ENCODE results near the gene CENPM. TPM values are rescaled to one million over a fixed set of nuclear protein-coding genes. Genes with fewer than 3 reads are reported as not detected.

The CENPM gene
- total RNA-seq, 1 donor: 11.9 TPM

DNA sequence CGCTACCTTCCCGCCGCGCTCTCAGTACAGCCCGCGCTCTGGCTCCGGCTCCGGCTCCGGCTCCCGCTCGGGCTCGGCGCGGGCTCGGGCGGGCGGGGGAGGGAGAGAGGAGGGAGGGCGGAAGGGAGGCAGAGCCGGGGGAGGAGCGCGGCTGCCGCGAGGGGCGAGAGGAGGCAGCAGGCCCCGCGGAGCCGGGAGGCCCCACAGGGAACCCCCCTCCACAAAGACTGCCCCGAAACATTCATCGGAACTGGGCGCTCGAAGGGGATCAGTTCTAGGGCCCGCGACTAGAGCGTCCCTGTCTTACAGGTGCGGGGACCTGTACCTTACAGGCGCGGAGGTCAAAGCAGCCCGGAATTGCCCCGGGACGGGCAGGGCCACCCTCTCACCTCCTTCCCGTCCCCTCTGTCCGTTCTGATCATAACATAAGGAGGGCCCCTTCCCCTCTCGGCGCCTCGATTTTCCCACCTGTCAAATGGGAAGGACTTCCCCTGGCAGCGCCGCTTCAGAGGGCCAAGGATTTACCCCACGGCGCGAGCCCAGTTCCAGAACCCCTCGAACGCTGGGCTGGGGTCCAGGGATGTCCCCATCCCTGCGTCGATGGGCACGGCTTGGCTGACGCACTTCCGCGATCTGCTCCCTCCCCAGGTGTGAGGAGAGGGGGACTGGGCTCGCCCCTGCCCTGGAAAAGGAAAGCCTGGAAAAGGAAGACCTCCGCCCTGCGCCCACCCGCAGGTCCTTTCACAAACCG is 31.7 kb downstream of the CENPM start, which contains the start of gene SHISA8:
SHISA8 (minus strand) TSS at position 40 of the 751 bp plus-strand sequence. CDS start 407 bp downstream, outside the sequence.
- peaks cover 53% of the 10 kb centered on the region for H3K4me1 ChIP-seq (ENCODE audit: insufficient read depth, low read length)
- H3K4me3 ChIP-seq (ENCODE audit: low read length): peak within 1 kb of the TSS; percentile 12
- H3K27me3 ChIP-seq (ENCODE audit: insufficient read depth, low read length): peaks cover 49% of the 10 kb centered on the region

DNA sequence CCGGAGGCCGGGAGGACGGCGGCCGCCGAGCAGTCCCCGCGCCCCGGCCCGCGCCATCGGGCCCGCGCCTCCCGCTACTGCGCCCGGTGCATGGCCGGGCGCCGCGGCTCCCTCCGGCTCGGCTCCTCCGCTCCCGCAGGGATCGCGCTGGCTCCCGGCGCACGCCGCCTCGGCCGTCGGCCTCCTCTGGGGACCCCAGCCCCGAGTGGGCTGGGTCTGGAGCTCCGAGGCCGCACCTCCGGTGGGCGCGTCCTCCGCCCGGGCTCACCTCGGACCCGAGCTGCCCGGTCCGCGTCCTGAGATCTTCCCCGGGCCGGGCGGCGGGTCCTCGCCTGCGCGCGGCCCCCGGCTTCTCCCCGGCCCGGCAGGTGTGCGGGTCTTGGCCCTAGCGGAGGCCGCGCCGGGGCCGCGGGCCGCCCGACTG is 32.3 kb downstream of the CENPM start:
- Histone ChIP-seq H3K4me1 (ENCODE audit: insufficient read depth, low read length) (peaks cover 53% of the 10 kb centered on the region), H3K27me3 (ENCODE audit: insufficient read depth, low read length) (peaks cover 49% of the 10 kb centered on the region), H3K4me3 (ENCODE audit: low read length) (peak overlapping the region; percentile 12), H3K9me3 (ENCODE audit: low read depth, low read length) (no peaks in the 10 kb centered on the region)

More for the DNA sequence above, 31.7 kb downstream of the CENPM start, which contains the start of gene SHISA8:
- H3K9me3 ChIP-seq (ENCODE audit: low read depth, low read length): no peaks in the 10 kb centered on the region

DNA sequence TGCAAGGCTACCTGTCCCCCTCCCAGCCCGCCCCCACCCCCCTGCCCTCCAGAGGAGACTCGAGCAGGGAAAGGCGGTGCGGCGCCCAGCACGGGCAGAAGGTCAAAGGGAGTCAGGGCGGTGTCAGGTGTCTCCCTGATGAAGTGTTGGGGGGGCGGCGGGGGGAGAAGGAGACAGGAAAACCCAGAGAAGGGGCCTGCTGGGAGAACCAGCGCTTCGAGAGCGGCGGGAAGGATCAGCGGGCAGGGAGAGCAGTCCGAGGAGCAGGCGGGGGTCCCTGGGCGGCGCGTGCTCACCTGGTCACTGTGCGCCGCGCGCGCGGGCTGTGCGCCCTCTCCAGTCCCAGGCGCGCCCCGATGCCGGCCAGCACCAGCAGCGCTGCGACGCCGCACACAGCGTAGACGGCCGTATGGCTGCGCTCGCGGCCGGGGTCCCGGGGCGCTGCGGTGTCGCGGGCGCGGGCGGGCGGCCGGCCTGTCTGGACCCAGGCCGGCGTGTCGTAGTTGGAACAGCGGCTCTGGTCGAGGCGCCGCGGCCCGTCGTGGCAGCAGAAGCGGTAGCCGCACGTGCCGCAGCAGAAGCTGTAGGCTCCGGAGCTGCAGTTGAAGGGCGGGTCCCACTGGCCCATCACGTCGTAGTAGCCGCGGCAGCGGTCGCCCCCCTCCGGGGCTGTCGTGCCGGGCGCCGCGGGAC is 33.0 kb downstream of the CENPM start:
- H3K27me3 ChIP-seq (ENCODE audit: insufficient read depth, low read length): peaks cover 54% of the 10 kb centered on the region
- no peak overlapping the region for H3K4me3 ChIP-seq (ENCODE audit: low read length)
- H3K9me3 ChIP-seq (ENCODE audit: low read depth, low read length): no peaks in the 10 kb centered on the region
- peaks cover 53% of the 10 kb centered on the region for H3K4me1 ChIP-seq (ENCODE audit: insufficient read depth, low read length)

DNA sequence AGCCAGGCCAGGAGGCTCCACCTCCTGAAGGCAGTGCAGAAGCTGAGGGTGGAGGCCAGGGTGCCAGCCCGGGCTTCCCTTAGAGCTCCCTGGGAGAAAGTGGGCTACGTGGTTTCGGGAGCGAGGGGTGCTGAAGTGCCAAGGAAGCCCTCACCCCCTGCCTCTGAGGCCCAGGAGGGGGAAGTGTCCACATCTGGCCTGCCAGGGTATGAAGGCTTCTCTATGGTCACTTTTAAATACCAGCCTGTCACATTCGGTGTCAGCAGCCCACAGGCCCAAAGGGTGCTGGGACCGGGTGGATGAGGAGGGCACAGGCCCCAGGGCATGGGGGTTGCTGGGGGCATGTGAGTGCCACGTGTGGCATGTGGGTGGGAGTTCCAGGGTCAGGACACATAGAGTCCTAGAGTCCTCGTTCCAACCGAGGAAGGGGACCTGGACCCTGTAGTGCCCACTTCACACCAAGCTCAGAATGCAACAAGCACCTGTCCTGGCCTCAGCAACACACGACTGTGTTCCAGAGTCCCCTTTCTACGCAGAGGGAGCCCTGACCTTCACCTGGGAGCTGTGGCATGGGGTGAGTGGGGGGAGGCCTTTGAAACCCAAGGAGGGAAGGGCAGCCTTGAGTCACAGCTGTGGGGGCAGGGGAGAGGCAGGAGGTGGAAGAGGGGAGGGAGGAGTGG is 33.8 kb downstream of the CENPM start:
- no peaks in the 10 kb centered on the region for H3K9me3 ChIP-seq (ENCODE audit: low read depth, low read length)
- peaks cover 54% of the 10 kb centered on the region for H3K27me3 ChIP-seq (ENCODE audit: insufficient read depth, low read length)
- H3K4me3 ChIP-seq (ENCODE audit: low read length): no peak overlapping the region
- peaks cover 53% of the 10 kb centered on the region for H3K4me1 ChIP-seq (ENCODE audit: insufficient read depth, low read length)

DNA sequence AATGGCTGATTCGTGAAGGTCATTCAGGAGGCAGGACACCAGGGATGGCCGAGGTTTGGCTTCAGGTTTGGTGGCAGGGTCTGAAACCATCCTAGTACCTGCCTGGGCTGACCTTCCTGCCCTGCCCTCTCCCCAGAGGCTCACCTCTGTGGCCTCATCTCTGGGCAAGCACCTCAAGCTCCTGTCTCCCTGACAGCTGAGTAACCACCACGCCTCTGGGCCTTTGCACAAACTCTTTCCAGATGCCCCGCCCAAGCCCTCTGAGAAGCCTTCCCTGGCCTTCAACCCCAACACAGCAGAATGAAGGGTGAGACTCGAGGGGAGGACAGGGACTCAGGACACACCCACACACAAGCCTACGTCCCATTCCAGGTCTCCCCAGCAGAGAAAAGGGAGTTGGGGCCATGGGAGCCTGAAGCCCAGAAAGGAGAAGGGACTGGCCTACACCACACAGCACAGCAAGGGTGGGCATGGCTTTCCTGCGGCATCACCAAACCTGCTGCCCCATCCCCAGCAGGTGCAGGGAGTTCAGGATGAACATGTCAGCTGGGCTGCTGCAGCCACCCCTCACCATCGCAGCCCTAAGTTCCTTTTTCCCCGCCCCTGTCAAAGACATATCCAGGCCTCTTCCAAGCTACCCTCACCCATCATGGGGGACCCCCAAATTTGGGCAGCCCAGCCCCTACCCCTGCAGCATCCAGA is 34.5 kb downstream of the CENPM start:
- no peaks in the 10 kb centered on the region for H3K9me3 ChIP-seq (ENCODE audit: low read depth, low read length)
- H3K4me3 ChIP-seq (ENCODE audit: low read length): no peak overlapping the region
- H3K4me1 ChIP-seq (ENCODE audit: insufficient read depth, low read length): peaks cover 52% of the 10 kb centered on the region
- peaks cover 54% of the 10 kb centered on the region for H3K27me3 ChIP-seq (ENCODE audit: insufficient read depth, low read length)

DNA sequence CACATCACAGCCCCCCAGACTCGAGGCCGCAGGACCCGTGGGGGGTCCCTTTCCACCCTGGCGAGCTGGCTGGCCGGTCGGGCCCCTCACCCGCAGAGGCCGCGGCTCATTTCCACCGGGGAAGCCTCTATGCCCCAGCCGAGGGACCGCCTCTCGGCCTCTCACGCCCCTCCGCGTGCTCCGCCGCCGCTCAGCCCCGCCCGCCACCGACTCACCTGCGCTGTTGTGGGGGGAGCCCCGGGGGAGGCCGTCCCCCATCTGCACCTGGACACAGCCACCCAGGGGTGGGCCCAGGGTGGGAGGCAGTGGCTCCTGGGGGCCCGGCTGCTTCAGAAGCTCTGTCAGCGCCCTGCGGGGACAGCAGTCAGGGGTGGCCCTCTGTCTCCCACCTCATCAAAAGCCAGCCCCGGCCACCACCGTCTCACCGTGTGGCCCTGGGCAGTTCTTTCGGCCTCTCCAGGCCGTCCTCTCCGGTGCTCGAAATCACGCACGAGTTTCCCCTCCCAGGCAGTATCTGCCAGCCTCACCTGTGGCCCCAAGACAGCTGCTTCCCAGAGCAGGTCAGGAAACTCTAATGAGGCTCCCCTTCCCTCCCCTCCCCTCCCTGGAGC is 35.8 kb downstream of the CENPM start:
- peaks cover 53% of the 10 kb centered on the region for H3K4me1 ChIP-seq (ENCODE audit: insufficient read depth, low read length)
- no peaks in the 10 kb centered on the region for H3K9me3 ChIP-seq (ENCODE audit: low read depth, low read length)
- peaks cover 47% of the 10 kb centered on the region for H3K27me3 ChIP-seq (ENCODE audit: insufficient read depth, low read length)
- H3K4me3 ChIP-seq (ENCODE audit: low read length): no peak overlapping the region

DNA sequence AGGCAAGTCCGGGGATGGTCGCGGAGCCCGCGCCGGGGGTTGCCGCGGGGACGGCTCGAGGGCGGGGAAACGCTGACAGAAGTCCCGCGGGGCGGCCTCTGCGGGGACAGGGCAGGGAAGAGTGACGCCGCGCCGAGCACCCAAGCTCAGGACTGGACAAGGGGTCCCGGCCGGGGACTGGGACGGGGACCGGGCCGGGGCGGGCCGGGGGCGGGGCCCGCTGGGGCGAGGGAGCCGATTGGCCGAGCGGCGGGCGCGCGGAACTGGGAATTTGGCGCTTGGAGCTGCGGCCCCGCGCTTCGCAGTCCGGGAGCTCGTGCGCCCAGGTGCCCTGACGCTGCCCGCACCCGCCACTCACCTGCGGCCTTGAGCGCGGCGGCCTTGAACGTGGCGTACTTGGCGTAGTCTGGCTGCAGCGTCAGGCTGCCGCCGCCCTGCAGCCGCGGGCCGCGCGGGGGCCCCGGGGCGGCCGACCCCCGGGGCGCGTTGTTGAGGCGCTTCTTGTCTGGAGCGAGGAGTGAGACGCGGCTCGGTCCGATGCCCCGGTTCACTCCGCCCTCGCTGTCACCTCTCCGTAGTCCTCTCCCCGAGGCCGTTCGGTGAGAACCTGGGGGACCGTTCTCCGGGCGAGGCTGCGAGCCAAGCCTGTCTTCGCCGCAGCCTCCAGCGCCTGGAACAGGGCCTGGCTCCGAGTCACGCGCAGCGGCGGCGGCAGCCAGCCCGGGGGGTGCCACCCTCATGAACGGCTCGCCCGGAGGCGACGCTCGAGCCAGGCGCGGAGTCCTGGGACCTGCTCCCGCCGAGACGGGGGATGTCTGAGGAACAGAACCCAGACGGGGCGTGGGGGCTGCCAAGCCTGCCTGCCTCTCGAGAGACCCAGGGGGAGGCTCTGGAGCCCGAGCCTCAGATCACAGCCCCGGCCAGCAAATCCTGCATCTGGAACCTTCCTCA is 36.6 kb downstream of the CENPM start:
- peaks cover 40% of the 10 kb centered on the region for H3K27me3 ChIP-seq (ENCODE audit: insufficient read depth, low read length)
- no peak overlapping the region for H3K4me3 ChIP-seq (ENCODE audit: low read length)
- H3K4me1 ChIP-seq (ENCODE audit: insufficient read depth, low read length): peaks cover 50% of the 10 kb centered on the region
- H3K9me3 ChIP-seq (ENCODE audit: low read depth, low read length): no peaks in the 10 kb centered on the region

DNA sequence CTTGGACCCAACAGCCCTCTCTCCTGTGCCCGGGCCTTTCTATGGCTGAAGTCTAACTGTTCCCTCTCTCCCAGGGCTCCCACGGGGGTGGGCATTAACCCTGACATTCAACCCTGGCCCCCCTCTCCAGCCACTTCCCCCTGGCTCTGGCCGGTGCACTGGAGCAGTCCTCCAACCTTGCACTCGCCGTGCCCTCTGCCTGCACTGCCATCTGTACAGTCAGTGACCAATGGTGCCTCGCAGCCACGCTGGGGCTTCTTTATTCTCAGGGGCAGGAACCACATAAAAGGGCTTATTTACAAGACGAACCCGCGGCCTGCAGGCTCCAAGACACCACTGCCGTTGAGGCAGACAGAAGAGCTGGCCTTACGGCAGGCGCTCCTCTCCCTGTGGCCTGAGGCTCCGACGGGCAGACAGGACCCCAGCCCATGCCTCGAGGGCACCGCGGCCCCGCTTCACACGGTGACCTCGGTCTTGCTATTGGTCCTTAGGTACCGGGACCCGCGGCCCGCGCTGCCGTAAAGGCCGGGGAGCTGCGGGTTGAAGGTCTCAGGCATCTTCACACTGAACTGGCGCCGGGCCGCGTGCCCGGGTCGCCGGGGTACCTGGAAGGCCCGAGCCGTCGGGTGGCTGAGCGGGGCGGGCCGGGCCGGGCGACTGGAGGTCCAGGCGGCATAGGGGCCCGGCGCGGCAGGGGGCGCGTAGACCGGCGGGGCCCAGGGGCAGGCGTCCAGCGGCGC is 37.5 kb downstream of the CENPM start:
- Histone ChIP-seq H3K9me3 (ENCODE audit: low read depth, low read length) (no peaks in the 10 kb centered on the region), H3K4me3 (ENCODE audit: low read length) (no peak overlapping the region), H3K4me1 (ENCODE audit: insufficient read depth, low read length) (peaks cover 42% of the 10 kb centered on the region), H3K27me3 (ENCODE audit: insufficient read depth, low read length) (peaks cover 37% of the 10 kb centered on the region)

DNA sequence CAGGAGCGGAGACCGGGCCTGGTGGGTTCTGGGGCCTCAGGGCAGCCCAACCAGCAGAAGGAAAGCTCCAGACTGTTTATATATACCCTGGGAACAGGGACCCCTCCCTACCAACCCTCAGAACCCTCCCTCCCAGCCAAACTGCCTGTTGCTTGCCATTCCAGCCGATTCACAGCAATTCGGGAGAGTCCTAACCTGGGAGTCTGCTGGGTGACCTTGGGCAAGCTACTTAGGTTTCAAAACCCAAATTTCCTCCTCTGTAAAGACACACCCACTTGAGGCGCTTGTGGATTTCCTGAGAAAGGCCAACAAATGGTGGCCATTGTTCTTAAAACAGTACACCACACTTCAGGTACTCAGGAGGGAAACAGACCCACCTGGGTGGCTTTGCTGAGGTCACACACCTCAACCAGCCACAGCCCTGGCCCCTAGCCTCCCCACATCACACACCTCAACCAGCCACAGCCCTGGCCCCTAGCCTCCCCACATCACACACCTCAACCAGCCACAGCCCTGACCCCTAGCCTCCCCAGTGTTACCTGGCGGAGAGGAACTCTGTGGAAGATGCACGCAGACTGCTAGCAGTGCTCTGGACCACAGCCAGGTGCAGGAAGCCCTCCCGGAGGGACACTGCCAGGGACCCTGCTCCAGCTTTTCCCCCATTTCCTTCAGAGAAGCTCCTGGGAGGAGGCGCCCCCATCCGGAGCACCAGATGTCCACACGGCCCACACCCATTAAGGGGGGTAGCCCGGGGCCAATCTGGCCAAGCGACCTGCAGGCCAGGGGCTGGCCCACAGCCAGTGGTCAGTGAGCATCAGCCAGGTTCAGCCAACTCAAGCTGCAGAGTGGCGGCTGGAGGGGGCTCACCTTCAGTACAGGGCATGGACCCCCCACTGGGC is 38.3 kb downstream of the CENPM start:
- Histone ChIP-seq H3K27me3 (ENCODE audit: insufficient read depth, low read length) (peaks cover 37% of the 10 kb centered on the region), H3K9me3 (ENCODE audit: low read depth, low read length) (no peaks in the 10 kb centered on the region), H3K4me1 (ENCODE audit: insufficient read depth, low read length) (peaks cover 37% of the 10 kb centered on the region), H3K4me3 (ENCODE audit: low read length) (no peak overlapping the region)

DNA sequence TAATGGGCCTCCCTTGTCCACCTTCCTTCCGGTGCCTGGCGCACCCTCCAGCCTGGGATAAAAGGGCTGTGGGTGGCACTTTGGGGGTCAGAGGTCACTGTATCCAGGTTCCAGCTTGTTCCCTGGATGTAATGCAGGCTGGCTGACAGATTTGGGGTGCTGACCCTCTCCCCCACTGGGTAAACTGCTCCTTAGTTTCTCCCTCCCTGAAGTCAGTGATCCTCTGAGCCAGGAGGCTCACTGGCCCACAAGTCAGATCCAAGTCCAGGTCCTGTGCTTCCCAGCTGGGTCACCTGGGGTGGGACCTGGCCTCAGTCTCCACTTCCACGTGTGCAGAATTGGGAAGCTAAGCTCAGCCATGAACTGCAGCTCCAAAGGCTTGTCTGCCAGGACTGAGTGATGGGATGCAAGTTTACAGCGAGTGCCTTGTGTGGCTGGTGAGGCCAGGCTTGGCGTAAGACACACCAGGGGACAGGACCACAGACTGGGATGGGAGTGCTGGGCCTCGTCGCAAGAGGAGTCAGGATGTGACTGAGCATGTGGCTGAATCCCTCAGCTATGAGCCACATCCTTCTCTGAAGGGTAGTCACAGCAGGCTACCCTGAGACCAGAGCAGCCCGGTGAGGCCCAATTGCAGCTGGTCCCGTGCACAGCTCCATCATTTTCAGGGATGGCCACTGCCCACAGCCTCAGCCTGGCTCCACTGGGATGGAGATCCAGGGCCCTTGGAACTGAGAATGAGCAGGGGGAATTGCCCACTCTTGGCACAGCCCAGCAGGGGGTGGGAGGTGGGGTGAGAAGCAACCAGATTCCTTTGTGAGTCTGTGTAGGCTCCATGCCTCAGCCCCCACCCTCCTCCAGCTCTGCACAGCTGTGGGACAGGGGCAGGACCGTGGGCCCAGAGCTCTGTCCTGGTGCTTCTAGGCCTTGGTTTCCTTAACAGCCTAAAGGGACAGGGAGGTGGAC is 39.2 kb downstream of the CENPM start:
- Histone ChIP-seq H3K4me3 (ENCODE audit: low read length) (no peak overlapping the region), H3K9me3 (ENCODE audit: low read depth, low read length) (no peaks in the 10 kb centered on the region), H3K4me1 (ENCODE audit: insufficient read depth, low read length) (peaks cover 37% of the 10 kb centered on the region), H3K27me3 (ENCODE audit: insufficient read depth, low read length) (peaks cover 28% of the 10 kb centered on the region)

DNA sequence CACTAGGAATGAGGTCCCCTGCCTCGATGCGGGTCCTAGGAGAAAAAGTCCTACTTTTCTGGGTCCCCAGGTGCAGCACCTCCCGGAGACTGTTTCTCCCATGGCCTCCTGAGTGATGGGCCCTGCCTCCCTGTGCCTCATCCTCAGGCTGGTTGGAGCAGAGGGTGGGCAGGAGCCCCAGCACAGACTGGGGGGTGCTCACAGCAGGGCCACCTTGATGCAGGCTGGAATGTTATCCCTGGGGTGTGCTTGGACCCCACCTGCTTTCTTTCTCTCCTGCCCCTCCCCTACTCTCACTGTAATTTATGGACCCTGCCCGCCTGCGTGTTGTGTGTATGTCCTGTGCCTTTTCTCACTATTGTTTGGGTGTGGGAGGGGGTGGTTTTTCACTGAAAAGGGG is 40.1 kb downstream of the CENPM start:
- no peaks in the 10 kb centered on the region for H3K9me3 ChIP-seq (ENCODE audit: low read depth, low read length)
- H3K27me3 ChIP-seq (ENCODE audit: insufficient read depth, low read length): peaks cover 19% of the 10 kb centered on the region
- no peak overlapping the region for H3K4me3 ChIP-seq (ENCODE audit: low read length)
- H3K4me1 ChIP-seq (ENCODE audit: insufficient read depth, low read length): peaks cover 37% of the 10 kb centered on the region

All from mononuclear cell (primary cell).